Right renal pelvis (tissue), 4 donors: ENCODE measurements around the gene YJU2. TPM values are rescaled to one million over a fixed set of nuclear protein-coding genes. Genes with fewer than 3 reads are reported as not detected.

ENCODE experiments used
- polyA plus RNA-seq, 4 donors: library from polyadenylated mRNA; unstranded; fragments of 120-200 nt; gene quantifications; one replicate each; pipeline ENCODE4 v1.2.1, GENCODE V29; 2013; ENCODE audit not compliant: insufficient read length in 4 of 4

The YJU2 gene
- polyA plus RNA-seq, 4 donors, result 20.0 to 23.7 (median 22.8) TPM

Other genes with a start within 250 kb of the YJU2 start
- 10 to 100 TPM; 33.5 to 39.4 (median 38.1) TPM for gene PIAS4, start 239.3 kb upstream of the YJU2 start, polyA plus RNA-seq
- 10 to 100 TPM in 2 of 4 donors, 1 to 10 TPM in 2; 8.9 to 11.0 (median 9.7) TPM for gene ZBTB7A, start 180.2 kb upstream of the YJU2 start, polyA plus RNA-seq
- 100 to 1,000 TPM; 102 to 139 (median 104) TPM for gene MAP2K2, start 123.0 kb upstream of the YJU2 start, polyA plus RNA-seq
- gene CREB3L3, start 93.4 kb upstream of the YJU2 start, polyA plus RNA-seq, result 1 to 10 TPM; 1.0 to 1.5 (median 1.2) TPM
- gene SIRT6, start 64.5 kb upstream of the YJU2 start, polyA plus RNA-seq, result 10 to 100 TPM; 16.1 to 26.1 (median 17.4) TPM
- 1 to 10 TPM in 2 of 4 donors, under 1 TPM in 2; 0.89 to 1.4 (median 1.0) TPM for gene ANKRD24, start 64.4 kb upstream of the YJU2 start, polyA plus RNA-seq
- gene EBI3, start 17.6 kb upstream of the YJU2 start, polyA plus RNA-seq, result under 1 TPM in 3 of 4 donors, not detected in 1; 0.47 to 0.73 (median 0.61) TPM
- gene SHD, start 32.2 kb downstream of the YJU2 start, polyA plus RNA-seq, result 1 to 10 TPM in 3 of 4 donors, under 1 TPM in 1; 0.81 to 3.2 (median 1.9) TPM
- gene TMIGD2, start 55.3 kb downstream of the YJU2 start, polyA plus RNA-seq, result under 1 TPM; 0.15 to 0.44 (median 0.37) TPM
- 1 to 10 TPM; 4.6 to 6.5 (median 5.5) TPM for gene FSD1, start 57.5 kb downstream of the YJU2 start, polyA plus RNA-seq
- gene STAP2, start 91.7 kb downstream of the YJU2 start, polyA plus RNA-seq, result 10 to 100 TPM; 14.7 to 30.9 (median 25.8) TPM
- 10 to 100 TPM; 22.1 to 31.8 (median 23.5) TPM for gene MPND, start 96.5 kb downstream of the YJU2 start, polyA plus RNA-seq
- 10 to 100 TPM; 60.1 to 82.5 (median 64.7) TPM for gene SH3GL1, start 153.5 kb downstream of the YJU2 start, polyA plus RNA-seq
- gene CHAF1A, start 155.6 kb downstream of the YJU2 start, polyA plus RNA-seq, result 10 to 100 TPM; 21.8 to 27.0 (median 25.4) TPM
- 100 to 1,000 TPM in 2 of 4 donors, 10 to 100 TPM in 2; 94.1 to 127 (median 100) TPM for gene UBXN6, start 210.7 kb downstream of the YJU2 start, polyA plus RNA-seq
- gene HDGFL2, start 225.2 kb downstream of the YJU2 start, polyA plus RNA-seq, result 10 to 100 TPM; 65.1 to 87.4 (median 71.1) TPM